WTC11 (cell line): ENCODE results near the gene SPSB2. TPM values are rescaled to one million over a fixed set of nuclear protein-coding genes. Genes with fewer than 3 reads are reported as not detected.

Source experiments
- ARID4B ChIP-seq: sonication (generic); formaldehyde crosslinking; IDR thresholded peaks from 2 replicates; pipeline ENCODE4 v1.8.0; 2023; ENCODE audit warnings: missing genetic modification reagents, mild to moderate bottlenecking, borderline replicate concordance
- ATF3 ChIP-seq: sonication (generic); formaldehyde crosslinking; conservative IDR thresholded peaks from 2 replicates; pipeline ENCODE4 v1.8.1; 2022; ENCODE audit warnings: mild to moderate bottlenecking, missing genetic modification reagents
- CDX4 ChIP-seq: fragments of 250-450 bp; sonication (Bioruptor Pico); IDR thresholded peaks from 2 replicates; pipeline ENCODE4 v1.9.0; 2021; ENCODE audit warnings: moderate library complexity, mild to moderate bottlenecking, inconsistent platforms, borderline replicate concordance
- CREM ChIP-seq: sonication (generic); formaldehyde crosslinking; IDR thresholded peaks from 2 replicates; pipeline ENCODE4 v1.8.1; 2022; ENCODE audit warnings: mild to moderate bottlenecking, missing genetic modification reagents, moderate library complexity
- CTCF ChIP-seq: fragments of 200-600 bp; IDR thresholded peaks from 2 replicates; pipeline ENCODE4 v1.8.0; 2022; ENCODE audit warnings: antibody characterized with exemption
- E2F5 ChIP-seq: sonication (generic); formaldehyde crosslinking; IDR thresholded peaks from 2 replicates; pipeline ENCODE4 v1.8.1; 2022; ENCODE audit warnings: mild to moderate bottlenecking, moderate library complexity, missing genetic modification reagents
- EMX1 ChIP-seq: fragments of 250-450 bp; sonication (Bioruptor Pico); IDR thresholded peaks from 2 replicates; pipeline ENCODE4 v1.8.0; 2021; ENCODE audit warnings: mild to moderate bottlenecking
- FOXK1 ChIP-seq: sonication (generic); formaldehyde crosslinking; IDR thresholded peaks from 2 replicates; pipeline ENCODE4 v1.8.0; 2022; ENCODE audit warnings: mild to moderate bottlenecking, moderate library complexity, missing genetic modification reagents
- FOXP1 ChIP-seq: sonication (generic); formaldehyde crosslinking; IDR thresholded peaks from 2 replicates; pipeline ENCODE4 v1.8.0; 2022; ENCODE audit warnings: missing genetic modification reagents, mild to moderate bottlenecking, moderate library complexity, borderline replicate concordance
- FOXP4 ChIP-seq: sonication (generic); formaldehyde crosslinking; IDR thresholded peaks from 2 replicates; pipeline ENCODE4 v1.8.0; 2022; ENCODE audit warnings: mild to moderate bottlenecking, missing genetic modification reagents
- NFYB ChIP-seq: sonication (generic); formaldehyde crosslinking; conservative IDR thresholded peaks from 2 replicates; pipeline ENCODE4 v1.8.0; 2022; ENCODE audit warnings: low read depth, missing genetic modification reagents
- NR2C2 ChIP-seq: sonication (generic); formaldehyde crosslinking; IDR thresholded peaks from 2 replicates; pipeline ENCODE4 v1.8.0; 2022; ENCODE audit warnings: mild to moderate bottlenecking, missing genetic modification reagents
- PRDM15 ChIP-seq: sonication (generic); formaldehyde crosslinking; IDR thresholded peaks from 2 replicates; pipeline ENCODE4 v1.8.0; 2022; ENCODE audit warnings: missing genetic modification reagents
- PREB ChIP-seq: sonication (generic); formaldehyde crosslinking; IDR thresholded peaks from 2 replicates; pipeline ENCODE4 v1.8.1; 2022; ENCODE audit warnings: mild to moderate bottlenecking, missing genetic modification reagents, moderate library complexity, borderline replicate concordance
- SMAD3 ChIP-seq: sonication (generic); formaldehyde crosslinking; IDR thresholded peaks from 2 replicates; pipeline ENCODE4 v1.8.0; 2022; ENCODE audit warnings: missing genetic modification reagents, mild to moderate bottlenecking, borderline replicate concordance
- SP1 ChIP-seq: sonication (generic); formaldehyde crosslinking; conservative IDR thresholded peaks from 2 replicates; pipeline ENCODE4 v1.8.1; 2022; ENCODE audit warnings: missing genetic modification reagents
- TCF7 ChIP-seq: sonication (generic); formaldehyde crosslinking; IDR thresholded peaks from 2 replicates; pipeline ENCODE4 v1.8.0; 2022; ENCODE audit warnings: mild to moderate bottlenecking, low read depth, missing genetic modification reagents, moderate library complexity
- TEAD1 ChIP-seq: sonication (generic); formaldehyde crosslinking; IDR thresholded peaks from 2 replicates; pipeline ENCODE4 v1.8.0; 2022; ENCODE audit warnings: mild to moderate bottlenecking, missing genetic modification reagents
- USF2 ChIP-seq: sonication (generic); formaldehyde crosslinking; IDR thresholded peaks from 2 replicates; pipeline ENCODE4 v1.8.1; 2023; ENCODE audit warnings: mild to moderate bottlenecking, missing genetic modification reagents, moderate library complexity
- ZNF121 ChIP-seq: sonication (generic); formaldehyde crosslinking; IDR thresholded peaks from 2 replicates; pipeline ENCODE4 v1.8.0; 2023; ENCODE audit warnings: missing genetic modification reagents
- ZNF232 ChIP-seq: sonication (generic); formaldehyde crosslinking; IDR thresholded peaks from 2 replicates; pipeline ENCODE4 v1.8.0; 2022; ENCODE audit warnings: mild to moderate bottlenecking, missing genetic modification reagents
- total RNA-seq: library from RNA; stranded (reverse); gene quantifications from 3 replicates; pipeline ENCODE4 v1.2.3, GENCODE V29; 2021

SPSB2 gene
- total RNA-seq, 1 experiment from 2014 or later = 25.5 TPM

- TF ChIP-seq CDX4 (CRISPR knock-in tag) (no peak), E2F5 (no peak), ATF3 (CRISPR knock-in tag) (no peak), ARID4B (CRISPR knock-in tag) (peak; percentile 33; the same call in 1 of the 2 replicates), ZNF232 (CRISPR knock-in tag) (peak; percentile 33; the same call in 1 of the 2 replicates), FOXP1 (CRISPR knock-in tag) (no peak), FOXK1 (CRISPR knock-in tag) (peak; percentile 89), EMX1 (CRISPR knock-in tag) (0 out of 2 replicates have a peak, but pooled peaks have one; percentile 6), PREB (CRISPR knock-in tag) (no peak), TEAD1 (CRISPR knock-in tag) (peak; percentile 14; the same call in 1 of the 2 replicates), CTCF (peak; percentile 69), FOXP4 (CRISPR knock-in tag) (no peak), PRDM15 (CRISPR knock-in tag) (no peak; the same call in 1 of the 2 replicates), NFYB (CRISPR knock-in tag) (no peak), SMAD3 (CRISPR knock-in tag) (no peak), TCF7 (CRISPR knock-in tag) (0 out of 2 replicates have a peak, but pooled peaks have one; percentile 25), NR2C2 (CRISPR knock-in tag) (no peak), SP1 (CRISPR knock-in tag) (peak; percentile 99), ZNF121 (CRISPR knock-in tag) (no peak; the same call in 1 of the 2 replicates), CREM (CRISPR knock-in tag) (no peak), USF2 (CRISPR knock-in tag) (peak; percentile 73)
Measured at GRCh38 chr12:6872073-6873048, 742 bp downstream of the SPSB2 start (continued).
